ENCODE results near the gene PPM1B. TPM values are rescaled to one million over a fixed set of nuclear protein-coding genes. Genes with fewer than 3 reads are reported as not detected.

Gene PPM1B
- total RNA-seq, 2 experiments from 2014 or later: 87.3 to 89.6 TPM

DNA sequence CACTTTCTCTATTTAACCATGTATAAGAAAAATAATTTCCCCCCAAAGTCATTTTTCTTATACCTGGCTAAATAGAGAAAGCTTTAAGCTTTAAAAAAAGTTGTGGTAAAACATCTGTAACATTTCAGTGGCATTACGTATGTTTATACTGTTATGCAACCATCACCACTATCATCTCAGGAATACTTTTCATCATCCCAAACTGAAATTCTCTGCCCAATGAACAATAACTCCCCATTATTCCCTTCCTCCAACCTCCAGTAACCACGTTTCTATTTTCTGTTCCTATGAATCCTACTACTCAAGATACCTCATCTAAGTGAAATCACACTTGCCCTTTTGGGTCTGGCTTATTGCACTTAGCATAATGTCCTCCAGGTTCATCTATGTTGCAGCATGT lies 104.9 kb downstream of the PPM1B start:
- Mint-ChIP-seq H3K4me1 (ENCODE audit: low read depth) (no peaks in the 10 kb centered on the region), H3K27ac (no peak overlapping the region), H3K9me3 (no peaks in the 10 kb centered on the region), H3K36me3 (ENCODE audit: low read depth) (no peaks in the 10 kb centered on the region), H3K27me3 (no peaks in the 10 kb centered on the region), H3K4me3 (no peak overlapping the region)
- POLR2A ChIA-PET: no interaction called here
- intact Hi-C loops (cut with DNase I, micrococcal nuclease): no loop called here
- CTCF ChIA-PET: interaction anchor here (0.6 to 1.2 kb wide), 3 partner anchors 29 to 98 kb away, joined by 3 to 4 read pairs (median 3); no protein-coding TSS in a partner anchor
- TF ChIP-seq, protein P1, sequence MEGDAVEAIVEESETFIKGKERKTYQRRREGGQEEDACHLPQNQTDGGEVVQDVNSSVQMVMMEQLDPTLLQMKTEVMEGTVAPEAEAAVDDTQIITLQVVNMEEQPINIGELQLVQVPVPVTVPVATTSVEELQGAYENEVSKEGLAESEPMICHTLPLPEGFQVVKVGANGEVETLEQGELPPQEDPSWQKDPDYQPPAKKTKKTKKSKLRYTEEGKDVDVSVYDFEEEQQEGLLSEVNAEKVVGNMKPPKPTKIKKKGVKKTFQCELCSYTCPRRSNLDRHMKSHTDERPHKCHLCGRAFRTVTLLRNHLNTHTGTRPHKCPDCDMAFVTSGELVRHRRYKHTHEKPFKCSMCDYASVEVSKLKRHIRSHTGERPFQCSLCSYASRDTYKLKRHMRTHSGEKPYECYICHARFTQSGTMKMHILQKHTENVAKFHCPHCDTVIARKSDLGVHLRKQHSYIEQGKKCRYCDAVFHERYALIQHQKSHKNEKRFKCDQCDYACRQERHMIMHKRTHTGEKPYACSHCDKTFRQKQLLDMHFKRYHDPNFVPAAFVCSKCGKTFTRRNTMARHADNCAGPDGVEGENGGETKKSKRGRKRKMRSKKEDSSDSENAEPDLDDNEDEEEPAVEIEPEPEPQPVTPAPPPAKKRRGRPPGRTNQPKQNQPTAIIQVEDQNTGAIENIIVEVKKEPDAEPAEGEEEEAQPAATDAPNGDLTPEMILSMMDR (IDR thresholded peaks at IDR 0.05): no peak
- DNase-seq (no peak), ATAC-seq (ENCODE audit: poor library complexity) (no peak)
- H3K27me3 ChIP-seq (ENCODE audit: control insufficient read depth in 1 of 2, insufficient read depth in 2 of 2, low read length in 2 of 2): no peaks in the 10 kb centered on the region
- H3K27ac ChIP-seq (ENCODE audit: low read depth in 1 of 2, low read length in 2 of 2): no peak overlapping the region
- no peaks in the 10 kb centered on the region for H3K36me3 ChIP-seq (ENCODE audit: insufficient read depth, low read length)
- H3K4me1 ChIP-seq (ENCODE audit: insufficient read depth, low read length): no peaks in the 10 kb centered on the region
- no peaks in the 10 kb centered on the region for H3K9me3 ChIP-seq (ENCODE audit: control insufficient read depth in 1 of 2, insufficient read depth in 1 of 2, low read length in 2 of 2)
- no peak overlapping the region for H3K4me3 ChIP-seq (ENCODE audit: low read length)

DNA sequence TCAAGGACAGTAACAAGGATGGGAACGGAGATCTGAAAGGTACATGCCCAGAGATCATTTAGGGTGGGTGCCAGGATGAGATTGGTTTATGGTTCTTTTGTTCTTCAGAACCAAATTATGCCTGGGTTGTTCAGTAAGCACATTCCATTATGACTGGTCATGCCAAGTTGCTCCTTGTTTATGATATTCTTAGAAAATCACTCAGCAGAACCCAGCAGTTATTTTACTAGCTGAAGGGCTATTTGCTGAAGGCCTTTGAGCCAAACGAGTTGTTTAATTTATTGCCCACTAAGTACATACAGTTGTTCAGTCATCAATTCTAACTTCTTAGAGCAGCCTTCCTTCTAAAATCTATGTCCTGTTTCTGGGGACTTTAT lies 107.2 kb downstream of the PPM1B start:
- H3K27me3 Mint-ChIP-seq: no peaks in the 10 kb centered on the region

DNA sequence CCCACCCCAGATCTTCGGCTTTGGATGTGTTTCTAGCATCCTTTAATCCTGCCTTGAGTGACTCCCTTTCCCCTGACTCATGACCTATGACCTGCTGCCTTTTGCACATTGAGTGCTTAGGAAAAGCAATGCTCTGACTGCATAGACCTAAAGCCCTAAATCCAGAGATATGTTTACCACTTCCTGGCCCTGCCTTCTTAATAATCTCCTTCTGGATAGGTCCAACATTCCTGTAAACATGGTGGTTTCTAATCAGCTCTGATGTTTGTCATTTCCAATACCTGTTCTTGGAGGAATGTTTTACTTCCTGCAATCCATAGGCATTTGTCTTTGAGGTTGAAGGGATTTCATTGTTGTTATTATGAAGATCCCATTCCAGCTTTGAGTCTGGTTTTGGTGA lies 108.9 kb downstream of the PPM1B start:
- POLR2A ChIA-PET: no interaction called here
- H3K4me3 ChIP-seq (ENCODE audit: low read length): no peak overlapping the region
- CTCF ChIA-PET: no interaction called here
- TF ChIP-seq, protein P1 (IDR thresholded peaks at IDR 0.05): no peak
- no peaks in the 10 kb centered on the region for H3K4me1 Mint-ChIP-seq (ENCODE audit: low read depth)
- intact Hi-C loops (cut with DNase I, micrococcal nuclease): no loop called here
- ATAC-seq (ENCODE audit: poor library complexity) (no peak), DNase-seq (no peak)
- H3K4me1 ChIP-seq (ENCODE audit: insufficient read depth, low read length): no peaks in the 10 kb centered on the region
- no peaks in the 10 kb centered on the region for H3K9me3 ChIP-seq (ENCODE audit: control insufficient read depth in 1 of 2, insufficient read depth in 1 of 2, low read length in 2 of 2)
- no peak overlapping the region for H3K4me3 Mint-ChIP-seq
- H3K27me3 Mint-ChIP-seq: no peaks in the 10 kb centered on the region
- H3K27ac ChIP-seq (ENCODE audit: low read depth in 1 of 2, low read length in 2 of 2): no peak overlapping the region
- H3K27ac Mint-ChIP-seq: no peak overlapping the region
- no peaks in the 10 kb centered on the region for H3K9me3 Mint-ChIP-seq
- no peaks in the 10 kb centered on the region for H3K27me3 ChIP-seq (ENCODE audit: control insufficient read depth in 1 of 2, insufficient read depth in 2 of 2, low read length in 2 of 2)
- H3K36me3 Mint-ChIP-seq (ENCODE audit: low read depth): no peaks in the 10 kb centered on the region
- H3K36me3 ChIP-seq (ENCODE audit: insufficient read depth, low read length): no peaks in the 10 kb centered on the region

More for the DNA sequence above, 107.2 kb downstream of the PPM1B start:
- intact Hi-C loops (cut with DNase I, micrococcal nuclease): no loop called here
- Mint-ChIP-seq H3K4me3 (no peak overlapping the region), H3K4me1 (ENCODE audit: low read depth) (no peaks in the 10 kb centered on the region), H3K27ac (no peak overlapping the region), H3K36me3 (ENCODE audit: low read depth) (no peaks in the 10 kb centered on the region), H3K9me3 (no peaks in the 10 kb centered on the region)
- ChIA-PET CTCF (no interaction called here), POLR2A (no interaction called here)
- Histone ChIP-seq H3K4me1 (ENCODE audit: insufficient read depth, low read length) (no peaks in the 10 kb centered on the region), H3K9me3 (ENCODE audit: control insufficient read depth in 1 of 2, insufficient read depth in 1 of 2, low read length in 2 of 2) (no peaks in the 10 kb centered on the region), H3K36me3 (ENCODE audit: insufficient read depth, low read length) (no peaks in the 10 kb centered on the region), H3K4me3 (ENCODE audit: low read length) (no peak overlapping the region), H3K27me3 (ENCODE audit: control insufficient read depth in 1 of 2, insufficient read depth in 2 of 2, low read length in 2 of 2) (no peaks in the 10 kb centered on the region), H3K27ac (ENCODE audit: low read depth in 1 of 2, low read length in 2 of 2) (no peak overlapping the region)
- no peak for ATAC-seq (ENCODE audit: poor library complexity)
- DNase-seq: no peak
- TF ChIP-seq, protein P1 (IDR thresholded peaks at IDR 0.05): no peak
